Testis (tissue), 5 donors: ENCODE data around the gene PSMG2. TPM values are rescaled to one million over a fixed set of nuclear protein-coding genes. Genes with fewer than 3 reads are reported as not detected.

Source experiments
- DNase-seq: peaks from one replicate; pipeline ENCODE4 v3.0.0-alpha.2; 2019
- H3K27ac ChIP-seq, 2 donors: fragments of 200-600 bp; sonication (generic); one replicate each; pipeline ENCODE4 v1.5.1; 2019
- H3K27me3 ChIP-seq: fragments of 200-600 bp; sonication (generic); one replicate; pipeline ENCODE4 v1.5.1; 2019
- H3K36me3 ChIP-seq: fragments of 200-600 bp; sonication (generic); one replicate; pipeline ENCODE4 v1.5.1; 2017; ENCODE audit warnings: low read depth; ENCODE audit errors: missing control alignments
- H3K4me1 ChIP-seq: fragments of 200-600 bp; sonication (generic); one replicate; pipeline ENCODE4 v1.5.1; 2019
- H3K4me3 ChIP-seq, 2 donors: fragments of 200-600 bp; sonication (generic); one replicate each; pipeline ENCODE4 v1.5.1; 2017 to 2019
- H3K9me3 ChIP-seq: fragments of 200-600 bp; sonication (generic); one replicate; pipeline ENCODE4 v1.5.1; 2017
- CTCF ChIP-seq, 3 experiments: fragments of 450-650 bp in 2 of 3; fragments of 200-600 bp in 1 of 3; sonication (generic) in 1 of 3; IDR thresholded peaks; one replicate each; pipeline ENCODE4 v1.5.1; 2016 to 2019; ENCODE audit warnings: antibody characterized with exemption in 3 of 3, mild to moderate bottlenecking in 2 of 3, moderate library complexity in 1 of 3
- POLR2A ChIP-seq: fragments of 450-650 bp; IDR thresholded peaks from one replicate; pipeline ENCODE4 v1.6.1; 2017; ENCODE audit warnings: antibody characterized with exemption, mild to moderate bottlenecking, moderate library complexity
- WGBS, 2 donors: methylation state at CpG; one replicate each; pipeline ENCODE4 v1.1.5; 2018; 5-methylcytosine and 5-hydroxymethylcytosine counted together
- intact Hi-C: fragments of 100-400 bp; cut with DNase I; formaldehyde crosslinking; loops from one replicate; pipeline ENCODE4 v1.15.1; 2023; ENCODE audit warnings: low total_unique reads
- long read RNA-seq, 2 donors: transcript quantifications; one replicate each; lab custom pipeline, GENCODE V29; 2026
- polyA plus RNA-seq: library from polyadenylated mRNA; stranded (reverse); fragments of 350-450 nt; fragmentation: Illumina TruSeq; extraction: RNeasy Lipid Tissue Mini Kit (QIAGEN cat#74804); gene quantifications from one replicate; pipeline ENCODE4 v1.2.3, GENCODE V29; 2014; ENCODE audit warnings: low read depth, low replicate concordance; ENCODE audit not compliant: insufficient read depth
- total RNA-seq, 2 donors: library from RNA; depleted of rRNA; stranded (reverse); fragments of >200 nt; gene quantifications; one replicate each; pipeline ENCODE4 v1.2.3, GENCODE V29; 2016

The PSMG2 gene
- total RNA-seq (100 to 1,000 TPM; 114 to 132 TPM), polyA plus RNA-seq (257 TPM)
- long read RNA-seq, donor 1, transcript PSMG2-201 (7 exons, 1,686 nt) = major isoform, 66 of 86 reads
- long read RNA-seq, donor 1, partial matches to known transcripts = 15 of 86 reads
- long read RNA-seq, donor 1, other reads (novel, unspliced or antisense) = 0 of 86 reads
- long read RNA-seq, donor 2, transcript PSMG2-201 (7 exons, 1,686 nt) = major isoform, 29 of 36 reads
- long read RNA-seq, donor 2, partial matches to known transcripts = 5 of 36 reads
- long read RNA-seq, donor 2, other reads (novel, unspliced or antisense) = 0 of 36 reads

- 0% methylated on average over 41 to 60 of the region's 89 CpGs for WGBS, 2 donors
- Histone ChIP-seq H3K27ac (peak within 1 kb of the TSS; percentile 95 to 99), H3K27me3 (no peaks in the 10 kb centered on the region), H3K4me1 (peaks cover 18% of the 10 kb centered on the region), H3K4me3 (peak within 1 kb of the TSS; percentile 94 to 96), H3K9me3 (no peaks in the 10 kb centered on the region), H3K36me3 (no peaks in the 10 kb centered on the region)
- TF ChIP-seq CTCF (IDR thresholded peaks at IDR 0.05) = no peak
- peak; percentile 93 for DNase-seq
- intact Hi-C loops = no loop called here
Observed at GRCh38 chr18:12702221-12703095, at the start of gene PSMG2, which contains the start of gene CEP76. Gene PSMG2 (plus strand): TSS chr18:12703042. CDS start chr18:12703108, 66 bp downstream. Gene CEP76 (minus strand): TSS chr18:12702723. CDS start chr18:12702548, 175 bp downstream.

GRCh38 chr18:12654971-12655370 is 47.9 kb upstream of the PSMG2 start:
- no peaks in the 10 kb centered on the region for H3K36me3 ChIP-seq
- 79 to 96% methylated on average over 1 of the region's 1 CpG for WGBS, 2 donors
- TF ChIP-seq POLR2A (no peak), CTCF (IDR thresholded peaks at IDR 0.05) (no peak)
- intact Hi-C loops = loop anchor here (5.0 to 10.0 kb wide), 3 partner anchors 263 to 370 kb away; partner anchors contain the start of gene AFG3L2
- H3K4me1 ChIP-seq = peaks cover 22% of the 10 kb centered on the region
- H3K27ac ChIP-seq = no peak overlapping the region
- no peak overlapping the region for H3K4me3 ChIP-seq
- H3K27me3 ChIP-seq = no peaks in the 10 kb centered on the region
- H3K9me3 ChIP-seq = no peaks in the 10 kb centered on the region
- no peak for DNase-seq

GRCh38 chr18:12656605-12656937 is 46.3 kb upstream of the PSMG2 start:
- intact Hi-C loops = loop anchor here (5.0 to 10.0 kb wide), 3 partner anchors 264 to 372 kb away; partner anchors contain the start of gene AFG3L2
- H3K27ac ChIP-seq = peak overlapping the region; percentile 96 to 98
- no peak for TF ChIP-seq CTCF (IDR thresholded peaks at IDR 0.05)
- no peak for TF ChIP-seq POLR2A
- no peaks in the 10 kb centered on the region for H3K27me3 ChIP-seq
- no peaks in the 10 kb centered on the region for H3K9me3 ChIP-seq
- H3K4me3 ChIP-seq = peak overlapping the region; percentile 86 to 93
- H3K4me1 ChIP-seq = peaks cover 22% of the 10 kb centered on the region
- no peak for DNase-seq
- no peaks in the 10 kb centered on the region for H3K36me3 ChIP-seq
- WGBS, 2 donors = 5 to 7% methylated on average over 3 of the region's 3 CpGs

- H3K27ac ChIP-seq = peak overlapping the region; percentile 96 to 98
- H3K27me3 ChIP-seq = no peaks in the 10 kb centered on the region
- intact Hi-C loops = loop anchor here (5.0 to 10.0 kb wide), 3 partner anchors 265 to 372 kb away; partner anchors contain the start of gene AFG3L2
- 1% methylated on average over 22 to 25 of the region's 89 CpGs for WGBS, 2 donors
- DNase-seq = peak; percentile 47
- H3K9me3 ChIP-seq = no peaks in the 10 kb centered on the region
- H3K36me3 ChIP-seq = no peaks in the 10 kb centered on the region
- H3K4me3 ChIP-seq = peak overlapping the region; percentile 86 to 93
- peaks cover 22% of the 10 kb centered on the region for H3K4me1 ChIP-seq
- no peak for TF ChIP-seq POLR2A
- TF ChIP-seq CTCF (IDR thresholded peaks at IDR 0.05) = no peak
Observed at GRCh38 chr18:12656938-12657683, 45.7 kb upstream of the PSMG2 start.
